Measurements from ENCODE around the gene ZNF423.

The ZNF423 gene

DNA sequence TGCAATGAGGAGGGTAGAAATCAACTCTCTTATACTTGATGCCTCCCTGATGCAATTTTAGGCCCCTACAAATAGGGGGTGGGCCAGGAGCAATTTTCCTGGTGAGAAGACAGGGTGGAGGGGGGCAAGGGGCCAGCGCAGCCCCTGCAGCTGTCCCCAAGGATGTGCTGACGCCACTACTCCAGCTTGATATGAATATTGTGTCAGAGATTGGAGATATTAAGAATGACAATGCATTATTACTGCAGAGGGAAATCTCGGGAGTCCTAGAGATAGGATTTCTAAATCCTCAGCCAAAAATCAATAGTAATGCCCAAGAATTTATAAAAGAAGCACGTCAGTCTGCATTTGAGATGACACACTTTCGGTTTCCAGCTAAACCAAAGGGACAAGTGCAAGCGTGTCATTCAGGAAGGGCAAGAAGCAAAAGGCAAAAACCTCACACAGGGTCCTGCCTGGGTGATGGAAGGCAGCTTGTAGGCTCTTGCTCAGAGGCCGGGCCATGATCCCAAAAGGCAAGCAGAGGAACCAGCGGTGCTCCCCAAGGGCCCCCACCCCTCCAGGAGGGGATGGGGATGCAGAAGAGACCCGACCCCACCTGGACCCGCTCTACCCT lies 303.5 kb downstream of the ZNF423 start:
- no peak for DNase-seq (ENCODE audit: low read depth)

DNA sequence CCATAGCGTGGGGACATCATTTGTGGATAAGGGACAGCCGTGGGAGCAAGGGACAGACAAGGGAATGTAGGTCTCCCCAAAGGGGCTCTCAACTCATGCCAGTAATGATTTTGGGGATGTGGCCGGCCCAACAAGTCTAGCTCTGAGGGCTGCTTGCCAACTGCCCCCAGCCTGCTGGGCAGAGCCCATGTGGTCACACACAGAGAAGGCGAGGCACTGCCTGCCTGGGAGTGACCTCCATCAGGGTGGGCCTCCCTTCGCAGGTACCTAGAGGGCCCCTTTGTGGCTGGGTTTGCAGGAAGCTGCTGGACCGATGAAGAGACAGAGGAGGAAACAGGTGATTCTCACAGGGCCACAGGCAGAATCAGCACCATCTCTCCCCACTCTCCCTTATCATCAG lies 305.2 kb downstream of the ZNF423 start:
- no peak for DNase-seq (ENCODE audit: low read depth)

DNA sequence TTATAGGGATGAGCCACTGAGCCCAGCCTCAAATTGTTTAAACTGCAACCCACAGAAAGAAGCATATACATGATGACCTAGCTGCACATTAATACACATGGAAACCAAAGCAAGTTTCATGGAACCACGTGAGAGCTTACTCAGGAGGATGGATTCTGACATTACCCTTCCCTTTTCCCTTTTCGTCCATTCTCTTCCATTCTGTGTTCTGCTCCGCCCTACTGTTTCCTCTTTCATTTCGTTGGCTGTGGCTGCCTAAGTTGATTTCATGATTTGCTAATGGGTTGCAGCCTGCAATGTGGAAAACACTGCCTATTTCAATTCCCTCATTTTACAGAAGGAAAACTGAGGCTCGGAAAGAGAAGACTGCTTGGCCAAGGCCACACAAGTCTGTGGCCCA lies 305.8 kb downstream of the ZNF423 start:
- no peak for DNase-seq (ENCODE audit: low read depth)

DNA sequence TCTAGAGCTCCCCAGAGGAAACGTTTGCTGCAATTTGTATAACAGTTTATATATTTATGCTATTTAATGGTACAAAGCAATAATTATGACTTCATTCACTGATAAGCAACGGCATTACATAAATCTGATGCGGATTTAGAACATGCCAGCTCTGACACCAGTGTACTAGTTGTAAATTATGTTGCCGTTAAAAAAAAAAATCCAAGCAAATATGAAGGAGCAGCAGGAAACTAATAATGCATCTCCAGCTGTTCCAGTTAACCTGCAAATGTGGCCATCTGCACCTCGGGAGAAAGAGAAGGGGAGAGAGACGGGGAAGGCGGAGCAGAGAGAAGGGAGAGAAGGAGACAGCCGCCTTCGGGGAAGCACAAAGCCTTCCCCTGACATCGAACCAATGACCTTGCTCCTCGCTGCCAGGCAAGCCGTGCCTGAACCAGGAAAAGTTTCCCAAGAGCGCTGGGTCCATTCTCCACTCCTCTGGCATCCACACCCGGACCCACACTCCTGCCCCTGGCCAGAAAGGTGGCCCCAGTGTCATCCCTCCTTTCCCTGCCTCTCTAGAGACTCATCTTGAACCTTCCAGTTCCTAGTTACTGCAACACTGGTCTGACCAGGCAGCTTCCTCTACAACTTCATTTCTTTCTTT lies 307.5 kb downstream of the ZNF423 start:
- no peak for DNase-seq (ENCODE audit: low read depth)

DNA sequence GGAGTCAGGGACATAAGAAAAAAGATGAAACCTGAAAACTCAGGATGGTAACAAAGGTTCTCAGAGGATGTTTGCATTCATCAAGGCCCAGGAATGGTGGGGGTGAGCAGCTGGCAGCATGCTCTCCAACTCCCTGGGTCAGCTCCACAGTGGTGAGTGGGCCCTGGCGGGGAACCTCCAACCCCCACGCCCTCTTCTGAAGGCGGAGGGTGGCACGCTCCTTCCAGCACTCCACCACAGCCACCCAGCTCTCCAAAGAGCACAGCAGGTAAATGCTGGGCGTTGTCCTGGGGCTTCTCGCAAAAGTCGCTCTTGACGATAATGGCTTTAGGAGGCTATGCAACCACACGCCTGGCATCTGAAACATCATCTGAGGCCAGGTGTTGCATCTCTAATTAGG lies 308.5 kb downstream of the ZNF423 start:
- DNase-seq (ENCODE audit: low read depth): no peak

DNA sequence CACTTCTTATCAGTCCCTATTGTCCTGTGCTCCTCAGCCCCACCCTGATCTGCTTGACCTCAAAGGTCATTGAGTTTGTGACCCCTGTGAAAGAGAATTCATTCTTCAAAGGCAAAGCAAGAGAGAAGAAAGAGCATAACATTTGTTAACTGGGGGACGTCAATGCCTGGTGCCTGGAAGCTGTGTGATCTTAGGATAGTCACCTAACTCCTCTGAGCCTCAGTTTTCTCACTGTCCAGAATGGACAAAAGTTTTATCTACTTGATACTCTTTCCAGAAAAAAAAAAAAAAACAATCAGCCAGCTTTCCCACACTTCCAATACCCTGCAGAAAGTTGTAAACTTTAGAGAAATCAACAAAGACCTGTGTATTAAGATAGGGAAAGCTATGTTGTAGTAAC lies 309.2 kb downstream of the ZNF423 start:
- DNase-seq (ENCODE audit: low read depth): no peak

DNA sequence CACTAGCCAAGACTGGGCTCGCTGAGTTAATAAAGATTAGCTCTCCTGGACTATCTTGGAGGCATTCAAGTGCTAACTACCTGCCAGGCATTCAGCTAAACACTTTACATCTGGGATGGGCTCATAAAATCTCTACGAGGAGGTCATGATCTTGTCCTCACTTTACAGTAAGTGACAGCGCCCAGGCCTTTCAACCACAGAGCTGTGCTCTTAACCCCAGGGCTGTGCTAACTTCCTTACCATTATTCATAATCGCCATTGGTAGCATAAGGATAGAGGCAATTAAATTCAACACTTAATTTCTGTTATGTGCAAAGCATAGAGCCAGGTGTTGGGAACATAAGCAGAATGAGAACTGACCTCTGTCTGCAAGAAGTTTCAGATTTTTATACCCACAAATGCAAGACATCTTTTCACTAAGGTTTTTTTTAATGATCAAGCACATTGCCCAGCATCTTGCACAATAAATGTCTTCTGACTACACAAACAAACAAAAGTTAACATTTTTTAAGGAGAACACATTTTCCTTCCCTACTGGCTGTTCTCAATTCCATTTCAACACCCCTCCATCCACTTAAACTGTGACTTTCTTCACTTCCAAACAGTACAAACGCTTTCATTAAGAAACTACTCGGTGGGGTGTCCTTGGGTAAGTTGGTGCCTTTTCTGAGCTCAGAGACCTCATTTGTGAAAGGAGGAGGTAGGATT lies 310.0 kb downstream of the ZNF423 start:
- DNase-seq (ENCODE audit: low read depth): no peak

DNA sequence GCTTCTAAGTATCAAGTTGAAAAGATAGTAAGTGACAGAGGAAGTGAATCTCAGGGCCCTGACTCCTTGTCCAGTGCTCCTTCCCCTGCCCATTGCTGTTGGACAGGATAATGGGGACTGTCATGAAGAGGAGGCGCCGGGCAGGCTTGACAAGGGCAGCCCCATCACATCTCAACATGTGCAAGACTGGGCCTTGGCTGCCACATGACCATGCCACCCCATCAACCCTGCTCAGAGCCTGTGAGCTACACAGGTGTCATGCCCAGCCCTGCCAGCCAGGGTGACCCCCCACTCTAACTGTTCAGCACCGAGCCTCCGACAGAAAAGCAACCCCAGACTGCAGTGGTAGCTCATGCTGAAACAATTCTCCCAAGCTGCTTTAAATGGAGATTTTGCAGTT lies 310.7 kb downstream of the ZNF423 start:
- no peak for DNase-seq (ENCODE audit: low read depth)

DNA sequence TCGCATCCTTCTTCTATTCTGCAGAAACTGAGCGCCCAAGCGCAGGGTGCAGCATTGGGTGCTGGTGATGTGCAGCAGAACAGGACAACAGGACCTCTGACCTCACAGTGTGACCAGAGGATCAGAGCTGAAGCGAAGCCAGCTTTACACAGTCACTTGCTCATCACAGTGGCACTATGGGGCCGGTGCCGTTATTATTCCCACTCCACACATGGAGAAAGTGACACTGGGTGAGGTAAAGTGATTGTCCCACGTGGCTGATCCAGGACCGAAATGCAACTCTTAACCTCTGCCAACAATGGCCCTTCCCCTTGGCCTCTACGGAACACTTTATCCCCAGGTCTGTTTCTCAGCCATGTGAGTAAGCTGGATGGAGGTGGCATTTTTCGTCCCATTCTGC lies 311.1 kb downstream of the ZNF423 start:
- DNase-seq (ENCODE audit: low read depth): no peak

DNA sequence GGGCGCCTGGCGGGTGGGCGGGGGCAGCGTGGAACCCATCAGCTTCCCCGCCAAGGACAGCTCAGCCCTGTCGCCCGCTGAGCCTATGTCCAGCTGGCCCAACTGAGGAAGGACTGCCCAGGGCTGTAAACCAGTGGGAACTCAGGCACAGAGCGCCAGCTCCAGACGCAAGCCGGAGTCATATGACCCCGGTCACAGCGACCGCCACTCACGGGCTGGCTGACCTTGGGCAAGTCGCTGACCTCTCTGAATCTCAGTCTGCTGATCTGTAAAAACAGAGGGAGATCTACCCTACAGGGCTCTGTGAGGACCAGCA lies 312.3 kb downstream of the ZNF423 start:
- DNase-seq (ENCODE audit: low read depth): no peak

DNA sequence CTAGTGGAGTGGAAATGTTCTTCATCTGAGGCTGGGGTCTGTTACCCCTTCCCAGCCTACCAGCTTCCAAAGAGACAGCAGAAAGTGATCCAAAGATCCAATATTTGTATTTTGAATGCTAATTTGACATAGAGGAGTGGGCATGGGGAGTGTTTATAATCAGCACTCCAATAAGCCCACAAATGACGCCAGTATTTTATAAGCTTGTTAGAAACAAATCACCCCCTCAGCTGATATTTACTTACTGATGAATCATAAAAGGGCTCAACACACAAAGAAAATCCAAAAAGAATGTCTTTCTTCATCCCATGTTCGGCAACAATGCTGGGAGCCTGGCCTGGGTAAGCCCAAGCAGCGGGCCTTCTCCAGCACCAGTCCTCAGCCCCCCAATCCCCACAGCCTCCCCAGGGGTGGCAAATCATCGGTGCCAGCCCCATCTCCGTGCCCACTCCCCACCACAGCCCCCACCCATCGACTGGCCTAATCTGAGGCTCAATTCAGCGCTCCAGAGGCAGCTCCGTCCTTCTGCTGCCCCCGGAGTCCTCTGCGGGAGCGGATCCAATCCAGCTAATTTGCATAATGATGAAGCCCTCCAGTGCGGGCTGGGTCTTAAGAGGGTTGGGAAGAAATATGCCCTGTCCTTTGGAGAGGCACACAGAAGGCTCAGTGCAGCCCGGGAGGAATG lies 312.8 kb downstream of the ZNF423 start:
- no peak for DNase-seq (ENCODE audit: low read depth)

DNA sequence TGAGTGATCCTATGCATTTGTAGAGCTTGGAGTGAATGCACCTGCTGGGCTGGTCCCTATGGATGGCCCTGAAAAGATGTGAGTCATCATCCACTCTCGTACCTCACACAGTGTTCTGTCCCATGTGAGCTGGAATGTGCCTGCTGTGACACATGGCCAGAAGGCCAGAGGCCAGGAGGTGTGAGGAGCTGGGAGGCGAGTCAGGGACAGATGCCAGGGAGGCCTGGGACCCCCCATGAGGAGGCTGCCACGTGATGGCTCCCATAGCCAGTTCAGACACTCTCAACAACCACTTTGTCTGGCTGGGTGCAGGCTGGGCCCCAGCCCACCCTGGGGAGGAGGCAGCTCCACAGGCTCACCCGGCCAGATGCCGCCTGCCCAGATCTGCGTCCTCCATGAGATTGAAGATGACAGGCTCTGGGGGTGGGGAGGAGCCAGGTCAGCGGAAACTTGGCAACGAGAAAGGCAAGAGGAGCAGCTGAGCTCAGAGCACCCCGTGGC lies 313.5 kb downstream of the ZNF423 start:
- DNase-seq (ENCODE audit: low read depth): no peak

DNA sequence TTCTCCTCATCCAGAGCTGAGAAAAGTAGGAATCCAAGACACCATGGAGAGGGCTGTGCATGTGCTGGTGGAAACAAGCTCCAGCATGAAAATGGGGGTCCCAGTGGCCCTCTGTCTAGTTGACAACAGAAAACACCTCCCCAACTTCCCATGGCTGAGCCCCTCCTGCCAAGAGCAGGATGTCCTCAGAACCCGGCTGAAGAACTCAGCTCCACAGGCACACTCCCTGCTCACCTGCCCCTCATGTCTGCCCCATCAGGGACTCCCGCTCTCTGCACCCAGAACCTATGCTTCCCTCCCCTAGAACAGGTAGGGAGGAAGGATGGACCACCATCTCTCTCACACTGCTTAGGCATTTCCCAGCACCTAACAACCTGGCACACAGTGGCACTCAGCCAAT lies 315.1 kb downstream of the ZNF423 start:
- no peak for DNase-seq (ENCODE audit: low read depth)

DNA sequence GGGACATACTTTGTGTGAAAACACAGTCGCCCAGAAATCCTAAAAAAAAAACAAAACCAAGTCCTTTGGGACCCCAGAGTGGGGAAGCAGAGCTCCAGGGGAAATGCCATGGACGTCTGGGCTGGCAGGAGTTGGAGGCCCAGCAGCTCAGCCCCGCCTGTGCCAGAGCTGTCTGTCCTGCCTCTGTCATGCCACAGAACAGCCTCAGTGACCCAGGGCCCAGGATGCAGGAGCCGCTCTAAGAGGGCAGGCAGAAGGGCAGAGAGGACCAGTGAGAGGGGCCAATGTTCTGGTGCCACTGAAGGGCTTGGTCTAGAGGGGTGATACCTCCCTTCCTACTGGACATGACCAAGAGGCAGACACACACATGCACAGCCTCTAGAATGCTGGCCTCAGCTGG lies 316.2 kb downstream of the ZNF423 start:
- DNase-seq (ENCODE audit: low read depth): no peak

DNA sequence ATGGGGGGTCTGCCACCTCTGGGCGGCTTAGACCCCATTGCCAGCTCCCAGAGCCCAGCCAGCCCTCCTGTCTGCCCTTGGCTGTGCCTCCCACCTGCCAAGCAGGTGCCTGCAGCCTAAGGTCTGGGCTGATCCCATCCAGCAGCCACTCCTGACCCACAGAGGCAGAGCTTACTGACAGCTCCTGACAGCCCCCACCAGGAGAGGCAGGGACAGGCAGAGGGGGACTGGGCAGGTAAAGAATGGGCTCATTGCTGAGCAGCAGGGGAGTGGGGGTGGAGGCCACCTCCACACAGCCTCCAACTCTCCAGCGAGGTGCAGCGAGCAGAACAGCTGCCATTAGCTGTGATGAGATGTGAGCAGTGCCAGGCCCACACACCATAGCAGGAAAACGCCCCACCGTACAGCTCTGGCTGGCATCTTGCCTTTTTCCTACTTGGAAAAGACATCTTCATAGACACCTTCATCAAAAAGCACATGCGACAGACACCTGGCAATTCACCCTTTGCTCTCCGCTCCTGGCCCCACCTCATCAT lies 317.9 kb downstream of the ZNF423 start:
- no peak for DNase-seq (ENCODE audit: low read depth)

DNA sequence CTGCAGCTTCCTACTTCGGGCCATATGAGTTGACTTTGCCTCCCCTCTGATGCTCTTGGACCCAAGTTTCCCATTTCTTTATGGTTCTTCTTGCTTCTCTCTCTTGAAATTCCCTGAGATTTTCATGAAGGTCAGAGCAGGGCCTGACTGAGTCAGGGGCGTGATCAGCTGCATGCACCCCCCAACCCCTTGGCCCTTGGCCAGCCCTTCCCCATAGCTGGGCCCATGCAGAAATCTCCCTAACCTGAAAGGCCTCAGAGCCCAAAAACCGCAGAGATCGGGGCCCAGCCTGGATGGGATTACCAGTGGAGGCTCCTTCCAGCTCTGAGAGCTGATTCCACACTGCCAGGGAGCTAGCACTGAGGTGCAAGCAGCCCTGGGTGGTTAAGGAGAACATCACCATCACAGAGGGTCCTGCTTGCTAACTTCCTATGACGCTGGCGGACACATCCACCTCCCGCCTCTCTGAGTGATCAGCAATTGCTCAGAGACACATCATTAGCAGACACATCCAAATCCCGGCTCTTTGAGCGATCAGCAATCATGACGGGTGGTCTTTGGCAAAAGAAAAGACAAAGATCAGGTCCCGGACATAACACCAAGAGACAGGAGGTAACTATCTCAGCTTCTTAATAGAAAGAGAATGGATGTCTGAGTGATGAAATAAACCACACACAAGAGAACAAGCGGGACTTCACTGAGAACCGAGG lies 320.9 kb downstream of the ZNF423 start:
- DNase-seq (ENCODE audit: low read depth): no peak

DNA sequence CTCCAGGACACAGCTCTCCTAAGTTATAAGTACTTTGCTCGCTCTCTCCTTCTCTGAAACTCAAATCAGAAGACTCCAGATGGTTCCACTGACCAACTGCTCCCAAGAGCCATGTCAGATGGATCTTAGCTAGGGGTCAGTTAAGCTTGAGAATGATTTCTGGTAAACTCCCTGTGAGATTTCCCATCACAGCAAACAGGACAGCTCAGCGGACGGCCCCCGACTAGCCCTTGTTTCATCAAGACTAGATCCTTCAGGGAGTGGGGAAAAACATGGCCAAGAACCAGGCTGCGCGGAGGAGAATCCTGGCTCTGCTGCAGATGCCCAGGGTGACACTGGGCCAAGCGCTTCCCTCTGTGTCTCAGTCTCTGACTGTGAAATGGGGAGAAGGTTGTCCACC lies 322.5 kb downstream of the ZNF423 start:
- no peak for DNase-seq (ENCODE audit: low read depth)

DNA sequence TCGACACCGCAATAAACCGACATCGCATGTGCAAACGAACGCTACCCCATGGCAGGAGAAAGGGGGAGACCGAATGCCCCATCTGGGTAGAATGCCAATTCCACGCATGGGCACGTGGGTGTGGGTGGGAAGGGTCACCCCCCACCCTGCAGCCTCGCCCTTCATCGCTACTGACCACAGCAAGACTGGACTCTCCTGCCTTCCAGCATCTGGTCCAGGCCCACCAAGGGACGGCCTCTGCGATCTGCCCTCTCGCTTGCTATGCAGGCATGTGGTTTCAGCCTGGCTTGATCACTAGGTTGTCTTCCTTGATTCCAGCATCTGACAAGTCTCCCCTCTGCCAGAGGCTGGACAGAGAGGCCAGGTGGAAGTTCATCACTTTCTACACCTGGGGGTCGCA lies 323.0 kb downstream of the ZNF423 start:
- DNase-seq (ENCODE audit: low read depth): no peak

DNA sequence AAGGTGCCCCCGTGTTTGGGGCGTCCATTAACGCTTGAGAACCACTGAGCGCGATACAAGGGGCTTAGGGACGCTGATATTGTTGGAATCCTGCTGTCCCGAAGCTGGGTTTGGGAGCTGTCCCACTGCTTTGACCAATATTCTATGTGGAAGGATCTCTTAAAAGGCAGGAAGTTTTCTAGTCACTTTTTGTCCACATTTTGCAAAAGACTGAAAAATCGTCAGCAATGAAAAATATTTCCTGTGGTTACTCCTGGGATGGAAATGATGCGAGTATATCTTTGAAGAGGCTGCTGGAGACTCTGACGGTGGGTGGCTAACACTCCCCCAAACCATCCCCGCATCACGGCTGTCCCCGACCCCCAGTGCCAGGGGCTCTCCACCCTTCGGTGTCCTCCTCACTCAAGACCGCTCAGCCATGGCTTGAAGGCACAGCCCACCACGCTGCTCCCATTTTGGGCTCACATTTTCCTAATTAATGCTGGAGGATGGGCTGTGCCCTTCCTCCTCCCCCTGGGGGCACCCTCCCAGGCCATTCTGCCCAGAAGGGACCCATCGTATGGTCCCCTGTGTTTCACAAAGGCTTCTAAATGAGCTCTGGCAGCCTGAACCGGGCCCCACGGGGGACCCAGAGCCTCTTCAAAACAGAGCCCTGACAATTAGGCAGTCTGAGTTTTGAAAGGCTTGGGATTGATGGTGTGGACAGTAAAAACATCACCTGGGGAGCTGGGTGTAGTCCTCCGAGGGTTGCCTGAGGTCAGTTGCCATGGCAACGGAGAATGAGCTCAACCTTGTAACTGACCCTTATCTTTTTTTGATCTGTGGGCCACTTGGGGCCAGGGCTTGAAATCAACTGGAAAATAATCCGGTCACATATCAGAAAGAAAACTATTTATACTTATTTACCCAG lies 323.7 kb downstream of the ZNF423 start:
- DNase-seq (ENCODE audit: low read depth): no peak

DNA sequence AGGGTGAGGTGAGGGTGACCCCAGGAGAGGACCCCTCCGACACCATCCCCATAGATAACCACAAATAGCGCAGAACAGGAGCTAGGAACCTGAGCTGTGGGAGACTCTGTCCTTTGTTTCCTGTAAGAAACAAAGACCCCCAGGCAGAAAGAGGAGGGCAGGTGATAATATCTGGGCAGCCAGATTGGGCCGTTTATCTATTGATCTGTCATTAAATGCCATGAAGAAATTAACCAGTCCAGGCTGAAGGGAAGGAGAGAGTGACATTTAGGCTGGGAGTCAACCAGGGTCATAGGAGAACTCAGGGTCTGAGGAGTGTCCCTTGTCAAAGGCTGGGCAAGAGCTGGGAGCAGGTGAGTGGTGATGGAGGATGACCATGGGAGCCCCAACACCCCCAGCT lies 324.5 kb downstream of the ZNF423 start:
- DNase-seq (ENCODE audit: low read depth): no peak

DNA sequence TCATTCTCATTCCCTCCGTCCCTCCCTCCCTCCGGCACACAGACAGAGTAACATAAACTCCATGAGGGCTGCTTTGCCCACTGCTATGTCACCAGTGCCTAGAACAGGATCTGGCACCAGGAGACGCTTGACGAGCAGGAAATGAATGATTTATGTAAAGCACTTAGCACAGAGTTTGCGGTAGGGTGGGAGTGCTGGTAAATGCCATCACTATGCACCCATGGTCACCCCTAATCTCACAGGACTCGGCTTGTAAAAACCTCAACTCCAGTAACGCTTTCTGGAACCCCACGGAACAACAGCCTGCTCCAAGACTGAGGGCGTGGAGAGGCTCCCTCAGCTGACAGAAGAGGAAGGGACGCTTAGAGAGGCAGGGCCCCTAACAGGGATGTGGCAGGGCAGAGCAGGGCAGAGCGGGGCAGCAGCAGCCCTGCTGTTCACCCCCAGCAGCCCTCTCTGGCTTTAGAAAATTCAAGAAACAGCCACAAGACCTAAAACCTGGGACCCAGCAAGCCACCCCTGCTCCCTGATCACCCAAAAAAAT lies 325.4 kb downstream of the ZNF423 start:
- no peak for DNase-seq (ENCODE audit: low read depth)
